Measurements from ENCODE around the gene BRD4.

BRD4 gene

GRCh38 chr19:15318241-15318691, 14.1 kb downstream of the BRD4 start:
- Histone ChIP-seq H3K4me3 (ENCODE audit: low read length) (no peak overlapping the region), H3K79me2 (ENCODE audit: control insufficient read depth, insufficient read depth, low read length) (peaks cover 98% of the 10 kb centered on the region), H3K79me1 (ENCODE audit: low read length) (no peaks in the 10 kb centered on the region), H3K18ac (ENCODE audit: low read length) (no peak overlapping the region), H3K4me1 (ENCODE audit: control insufficient read depth, low read depth, low read length) (peaks cover 21% of the 10 kb centered on the region), H3K56ac (ENCODE audit: low read length) (no peak overlapping the region), H3K9ac (ENCODE audit: low read length) (no peak overlapping the region), H4K5ac (ENCODE audit: low read length) (no peak overlapping the region), H3K36me3 (ENCODE audit: control insufficient read depth, insufficient read depth, low read length) (no peaks in the 10 kb centered on the region), H3K4ac (ENCODE audit: low read depth, low read length) (no peak overlapping the region), H4K8ac (ENCODE audit: low read depth, low read length) (no peak overlapping the region), H3K27me3 (ENCODE audit: insufficient read depth, low read length, poor library complexity) (no peaks in the 10 kb centered on the region), H2BK120ac (ENCODE audit: low read depth, low read length) (no peak overlapping the region), H2BK15ac (replicated peaks; ENCODE audit: low read depth) (no peak overlapping the region), H2AK5ac (ENCODE audit: low read length) (no peak overlapping the region), H2BK5ac (ENCODE audit: low read length) (no peak overlapping the region), H3K4me2 (ENCODE audit: low read length) (no peak overlapping the region), H3K27ac (ENCODE audit: low read depth, low read length) (no peak overlapping the region), H3K23ac (ENCODE audit: low read length) (no peak overlapping the region)
- WGBS (ENCODE audit: extremely low coverage, insufficient coverage, low lambda C conversion rate), result no CpG with 5 or more reads among the region's 6 CpGs
- no peak for DNase-seq

DNA sequence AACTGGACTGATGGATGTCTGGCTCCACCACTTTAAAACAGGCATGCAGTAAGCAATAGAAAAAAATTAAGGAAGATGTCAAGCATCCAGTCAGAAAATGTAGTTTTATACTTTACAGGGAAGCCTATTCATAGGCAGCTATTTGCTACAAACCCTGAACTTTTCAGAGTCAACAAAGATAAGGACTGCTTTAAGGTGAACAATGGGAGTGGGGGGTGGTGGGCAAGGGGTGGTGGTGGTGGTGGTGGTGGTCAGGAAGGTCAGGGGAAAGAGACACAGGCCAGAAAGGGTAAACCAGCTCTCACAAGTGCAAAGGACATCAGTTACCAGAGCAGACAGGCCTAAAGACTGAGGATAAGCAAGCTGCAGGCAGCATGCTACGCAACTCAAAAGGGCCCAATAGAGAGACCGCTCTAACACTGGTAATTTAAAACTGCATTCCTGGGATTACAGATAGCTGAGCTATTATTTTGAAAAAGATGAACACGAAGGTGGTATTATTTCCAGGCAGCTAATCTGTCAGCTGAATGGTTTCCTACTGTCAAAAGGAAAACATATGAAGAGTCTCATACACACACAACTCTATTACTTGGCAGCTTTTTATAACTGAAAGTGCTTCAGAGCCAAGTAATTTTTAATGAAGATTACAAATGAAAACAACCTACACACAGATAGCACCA, 14.8 kb downstream of the BRD4 start:
- Histone ChIP-seq H3K4ac (ENCODE audit: low read depth, low read length) (no peak overlapping the region), H3K4me1 (ENCODE audit: control insufficient read depth, low read depth, low read length) (peaks cover 21% of the 10 kb centered on the region), H3K9ac (ENCODE audit: low read length) (no peak overlapping the region), H3K18ac (ENCODE audit: low read length) (no peak overlapping the region), H2BK5ac (ENCODE audit: low read length) (no peak overlapping the region), H3K4me3 (ENCODE audit: low read length) (no peak overlapping the region), H3K36me3 (ENCODE audit: control insufficient read depth, insufficient read depth, low read length) (no peaks in the 10 kb centered on the region), H3K27me3 (ENCODE audit: insufficient read depth, low read length, poor library complexity) (no peaks in the 10 kb centered on the region), H3K56ac (ENCODE audit: low read length) (no peak overlapping the region), H3K27ac (ENCODE audit: low read depth, low read length) (no peak overlapping the region), H3K79me1 (ENCODE audit: low read length) (no peaks in the 10 kb centered on the region), H3K4me2 (ENCODE audit: low read length) (no peak overlapping the region), H2BK120ac (ENCODE audit: low read depth, low read length) (no peak overlapping the region), H2AK5ac (ENCODE audit: low read length) (no peak overlapping the region), H3K23ac (ENCODE audit: low read length) (no peak overlapping the region), H3K79me2 (ENCODE audit: control insufficient read depth, insufficient read depth, low read length) (peaks cover 98% of the 10 kb centered on the region), H4K8ac (ENCODE audit: low read depth, low read length) (no peak overlapping the region), H2BK15ac (replicated peaks; ENCODE audit: low read depth) (no peak overlapping the region), H4K5ac (ENCODE audit: low read length) (no peak overlapping the region)
- no peak for DNase-seq
- WGBS (ENCODE audit: extremely low coverage, insufficient coverage, low lambda C conversion rate), result no CpG with 5 or more reads among the region's 3 CpGs

DNA sequence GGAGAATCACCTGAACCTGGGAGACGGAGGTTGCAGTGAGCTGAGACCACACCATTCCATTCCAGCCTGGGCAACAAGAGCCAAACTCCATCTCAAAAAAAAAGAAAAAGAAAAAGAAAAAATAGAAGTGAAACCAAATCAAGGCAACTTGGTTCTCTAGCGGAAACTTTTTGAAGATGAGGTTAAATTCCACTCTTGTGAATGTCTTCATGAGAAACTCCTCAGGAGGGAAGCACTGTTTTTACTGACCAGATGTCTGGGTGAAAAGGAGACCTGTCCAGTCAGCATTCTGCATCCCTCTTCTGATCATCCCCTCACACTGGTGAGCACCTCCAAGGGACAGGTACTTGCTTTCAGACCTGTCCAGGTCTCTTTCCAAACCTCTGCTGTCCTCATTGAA, 15.8 kb downstream of the BRD4 start:
- no peak overlapping the region for H2BK5ac ChIP-seq (ENCODE audit: low read length)
- H3K18ac ChIP-seq (ENCODE audit: low read length), result no peak overlapping the region
- peaks cover 99% of the 10 kb centered on the region for H3K79me2 ChIP-seq (ENCODE audit: control insufficient read depth, insufficient read depth, low read length)
- H3K56ac ChIP-seq (ENCODE audit: low read length), result no peak overlapping the region
- no peak overlapping the region for H3K9ac ChIP-seq (ENCODE audit: low read length)
- H3K36me3 ChIP-seq (ENCODE audit: control insufficient read depth, insufficient read depth, low read length), result no peaks in the 10 kb centered on the region
- no peak overlapping the region for H4K5ac ChIP-seq (ENCODE audit: low read length)
- no peak overlapping the region for H3K4ac ChIP-seq (ENCODE audit: low read depth, low read length)
- H2BK15ac ChIP-seq (replicated peaks; ENCODE audit: low read depth), result no peak overlapping the region
- H3K23ac ChIP-seq (ENCODE audit: low read length), result no peak overlapping the region
- WGBS (ENCODE audit: extremely low coverage, insufficient coverage, low lambda C conversion rate), result no CpG with 5 or more reads among the region's 2 CpGs
- peaks cover 18% of the 10 kb centered on the region for H3K4me1 ChIP-seq (ENCODE audit: control insufficient read depth, low read depth, low read length)
- H3K27ac ChIP-seq (ENCODE audit: low read depth, low read length), result no peak overlapping the region
- H3K79me1 ChIP-seq (ENCODE audit: low read length), result no peaks in the 10 kb centered on the region
- no peak overlapping the region for H2BK120ac ChIP-seq (ENCODE audit: low read depth, low read length)
- no peak overlapping the region for H2AK5ac ChIP-seq (ENCODE audit: low read length)
- no peaks in the 10 kb centered on the region for H3K27me3 ChIP-seq (ENCODE audit: insufficient read depth, low read length, poor library complexity)
- no peak overlapping the region for H4K8ac ChIP-seq (ENCODE audit: low read depth, low read length)
- H3K4me2 ChIP-seq (ENCODE audit: low read length), result no peak overlapping the region
- no peak for DNase-seq
- no peak overlapping the region for H3K4me3 ChIP-seq (ENCODE audit: low read length)

DNA sequence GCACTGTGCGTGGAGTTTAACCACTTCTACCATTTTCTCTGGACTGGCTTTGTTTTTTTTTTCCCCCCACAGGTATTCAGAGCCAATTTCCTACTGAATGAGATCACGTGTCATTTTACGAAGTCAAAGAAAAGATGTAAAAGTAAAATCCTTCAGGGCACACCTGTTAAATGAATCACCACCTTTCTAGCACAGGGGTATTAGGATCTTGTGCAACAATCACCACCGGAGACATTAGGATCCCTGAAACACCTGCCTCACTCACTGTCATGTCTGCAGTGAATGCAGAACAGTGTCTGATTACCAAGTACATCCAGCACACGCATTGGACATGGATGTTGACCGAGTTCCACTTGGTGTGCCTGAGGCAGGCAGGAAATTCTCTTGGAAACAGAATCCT, 17.2 kb downstream of the BRD4 start:
- no peak overlapping the region for H3K56ac ChIP-seq (ENCODE audit: low read length)
- no CpG with 5 or more reads among the region's 6 CpGs for WGBS (ENCODE audit: extremely low coverage, insufficient coverage, low lambda C conversion rate)
- H3K36me3 ChIP-seq (ENCODE audit: control insufficient read depth, insufficient read depth, low read length), result no peaks in the 10 kb centered on the region
- H3K9ac ChIP-seq (ENCODE audit: low read length), result no peak overlapping the region
- no peaks in the 10 kb centered on the region for H3K27me3 ChIP-seq (ENCODE audit: insufficient read depth, low read length, poor library complexity)
- no peak overlapping the region for H3K4me2 ChIP-seq (ENCODE audit: low read length)
- no peak overlapping the region for H2BK120ac ChIP-seq (ENCODE audit: low read depth, low read length)
- DNase-seq, result no peak
- H3K23ac ChIP-seq (ENCODE audit: low read length), result no peak overlapping the region
- H3K79me2 ChIP-seq (ENCODE audit: control insufficient read depth, insufficient read depth, low read length), result peaks cover 97% of the 10 kb centered on the region
- no peaks in the 10 kb centered on the region for H3K79me1 ChIP-seq (ENCODE audit: low read length)
- no peak overlapping the region for H4K5ac ChIP-seq (ENCODE audit: low read length)
- no peak overlapping the region for H2AK5ac ChIP-seq (ENCODE audit: low read length)
- no peak overlapping the region for H3K27ac ChIP-seq (ENCODE audit: low read depth, low read length)
- H3K4me3 ChIP-seq (ENCODE audit: low read length), result no peak overlapping the region
- H3K18ac ChIP-seq (ENCODE audit: low read length), result no peak overlapping the region
- no peak overlapping the region for H2BK5ac ChIP-seq (ENCODE audit: low read length)
- H3K4ac ChIP-seq (ENCODE audit: low read depth, low read length), result no peak overlapping the region
- H2BK15ac ChIP-seq (replicated peaks; ENCODE audit: low read depth), result no peak overlapping the region
- H4K8ac ChIP-seq (ENCODE audit: low read depth, low read length), result no peak overlapping the region
- peaks cover 16% of the 10 kb centered on the region for H3K4me1 ChIP-seq (ENCODE audit: control insufficient read depth, low read depth, low read length)

GRCh38 chr19:15313649-15314279, 18.6 kb downstream of the BRD4 start:
- Histone ChIP-seq H4K5ac (ENCODE audit: low read length) (no peak overlapping the region), H3K4me1 (ENCODE audit: control insufficient read depth, low read depth, low read length) (peaks cover 16% of the 10 kb centered on the region), H3K4me3 (ENCODE audit: low read length) (no peak overlapping the region), H3K9ac (ENCODE audit: low read length) (no peak overlapping the region), H2AK5ac (ENCODE audit: low read length) (no peak overlapping the region), H3K79me1 (ENCODE audit: low read length) (no peaks in the 10 kb centered on the region), H3K4ac (ENCODE audit: low read depth, low read length) (no peak overlapping the region), H3K4me2 (ENCODE audit: low read length) (no peak overlapping the region), H2BK5ac (ENCODE audit: low read length) (no peak overlapping the region), H3K79me2 (ENCODE audit: control insufficient read depth, insufficient read depth, low read length) (peaks cover 97% of the 10 kb centered on the region), H3K23ac (ENCODE audit: low read length) (no peak overlapping the region), H2BK15ac (replicated peaks; ENCODE audit: low read depth) (no peak overlapping the region), H3K27me3 (ENCODE audit: insufficient read depth, low read length, poor library complexity) (no peaks in the 10 kb centered on the region), H3K36me3 (ENCODE audit: control insufficient read depth, insufficient read depth, low read length) (no peaks in the 10 kb centered on the region), H2BK120ac (ENCODE audit: low read depth, low read length) (no peak overlapping the region), H3K56ac (ENCODE audit: low read length) (no peak overlapping the region), H4K8ac (ENCODE audit: low read depth, low read length) (no peak overlapping the region), H3K18ac (ENCODE audit: low read length) (no peak overlapping the region), H3K27ac (ENCODE audit: low read depth, low read length) (no peak overlapping the region)
- no CpG with 5 or more reads among the region's 7 CpGs for WGBS (ENCODE audit: extremely low coverage, insufficient coverage, low lambda C conversion rate)
- no peak for DNase-seq
